H1 (cell line): ENCODE data around the gene DAAM1. TPM values are rescaled to one million over a fixed set of nuclear protein-coding genes. Genes with fewer than 3 reads are reported as not detected.

Source experiments
- CHD7 ChIP-seq: fragments of 300-600 bp; sonication (generic); IDR thresholded peaks from 2 replicates; pipeline ENCODE4 v1.7.1; 2012; ENCODE audit warnings: low read length, moderate library complexity, mild to moderate bottlenecking, inconsistent platforms; ENCODE audit not compliant: insufficient replicate concordance
- CREB1 ChIP-seq: IDR thresholded peaks from 2 replicates; pipeline ENCODE4 v1.6.1; 2012; ENCODE audit warnings: inconsistent platforms
- CTBP2 ChIP-seq: IDR thresholded peaks from 2 replicates; pipeline ENCODE4 v1.7.0; 2011; ENCODE audit warnings: borderline replicate concordance, mild to moderate bottlenecking, moderate library complexity, mixed read lengths, low read length; ENCODE audit not compliant: insufficient read depth, insufficient read length
- CTCF ChIP-seq, 3 experiments: IDR thresholded peaks; 1 replicate in 2 of 3; 2 replicates in 1 of 3; pipeline versions ENCODE4 v1.5.1 to v1.6.1; 2011; ENCODE audit warnings: low read length in 3 of 3, mild to moderate bottlenecking in 3 of 3, inconsistent platforms in 2 of 3, low read depth in 1 of 3, moderate library complexity in 1 of 3; ENCODE audit not compliant: insufficient read depth in 1 of 3; ENCODE audit errors: control extremely low read depth in 1 of 3
- HDAC2 ChIP-seq, 2 experiments: fragments of 300-600 bp in 1 of 2; sonication (generic) in 1 of 2; IDR thresholded peaks; 2 replicates each; pipeline ENCODE4 v1.6.1; 2011 to 2012; ENCODE audit warnings: low read depth in 2 of 2, low read length in 2 of 2, mild to moderate bottlenecking in 2 of 2, moderate library complexity in 2 of 2, borderline replicate concordance in 1 of 2, inconsistent platforms in 1 of 2
- KDM1A ChIP-seq: fragments of 200-600, 300-600 bp; sonication (generic); IDR thresholded peaks from 2 replicates; pipeline ENCODE4 v1.7.1; 2016; ENCODE audit warnings: mild to moderate bottlenecking, low read length, borderline replicate concordance
- NANOG ChIP-seq: IDR thresholded peaks from 2 replicates; pipeline ENCODE4 v1.6.1; 2011; ENCODE audit warnings: low read length, low read depth, mild to moderate bottlenecking, inconsistent platforms; ENCODE audit not compliant: insufficient read depth, poor library complexity, severe bottlenecking
- POLR2A ChIP-seq, 2 experiments: IDR thresholded peaks; 1 replicate in 1 of 2; 2 replicates in 1 of 2; pipeline ENCODE4 v1.6.1; 2011; ENCODE audit warnings: low read depth in 2 of 2, low read length in 2 of 2, mild to moderate bottlenecking in 2 of 2; ENCODE audit errors: control extremely low read depth in 1 of 2
- SP4 ChIP-seq: IDR thresholded peaks from 2 replicates; pipeline ENCODE4 v1.6.1; 2012; ENCODE audit warnings: low read length, inconsistent platforms
- polyA plus RNA-seq, 7 experiments: library from polyadenylated mRNA; depleted of rRNA in 3 of 7; stranded (reverse) in 5 of 7; unstranded in 2 of 7; fragments of >200 nt in 5 of 7; fragments of 200-250 nt in 2 of 7; gene quantifications; 1 replicate in 5 of 7; 2 replicates in 1 of 7; 4 replicates in 1 of 7; pipeline versions ENCODE4 v1.2.1 to v1.2.3, GENCODE V29; 2011 to 2013; ENCODE audit warnings: missing spikeins in 2 of 7, mixed read lengths in 2 of 7
- total RNA-seq: library from RNA; stranded (reverse); fragmentation: NEBNext Ultra II Directional; extraction: Animal tissue kit (Norgen Biotek cat#: 25700); gene quantifications from 2 replicates; pipeline ENCODE4 v1.2.1, GENCODE V29; 2021

Gene DAAM1
- total and polyA plus RNA-seq, 2 of the 8 experiments (the other 6 are each of a cell fraction or from before 2014, with no cell fraction given), result 5.0 to 44.9 TPM

GRCh38 chr14:59159169-59159568 is 29.3 kb upstream of the DAAM1 start (continued):
- TF ChIP-seq CHD7, result no peak
- TF ChIP-seq POLR2A (IDR thresholded peaks at IDR 0.05; ENCODE audit: control extremely low read depth in 1 of 2, low read depth in 2 of 2, low read length in 2 of 2), result no peak
- TF ChIP-seq CTCF (IDR thresholded peaks at IDR 0.05; ENCODE audit: control extremely low read depth in 1 of 3, insufficient read depth in 1 of 3, low read depth in 1 of 3, low read length in 3 of 3), result no peak
- no peak for TF ChIP-seq CREB1
- TF ChIP-seq HDAC2 (IDR thresholded peaks at IDR 0.05; ENCODE audit: borderline replicate concordance in 1 of 2, low read depth in 2 of 2, low read length in 2 of 2), result no peak
- no peak for TF ChIP-seq NANOG
- TF ChIP-seq KDM1A, result no peak
- no peak for TF ChIP-seq SP4
- TF ChIP-seq CTBP2, result no peak
